ENCODE data around the gene IFNA14.

Gene IFNA14

DNA sequence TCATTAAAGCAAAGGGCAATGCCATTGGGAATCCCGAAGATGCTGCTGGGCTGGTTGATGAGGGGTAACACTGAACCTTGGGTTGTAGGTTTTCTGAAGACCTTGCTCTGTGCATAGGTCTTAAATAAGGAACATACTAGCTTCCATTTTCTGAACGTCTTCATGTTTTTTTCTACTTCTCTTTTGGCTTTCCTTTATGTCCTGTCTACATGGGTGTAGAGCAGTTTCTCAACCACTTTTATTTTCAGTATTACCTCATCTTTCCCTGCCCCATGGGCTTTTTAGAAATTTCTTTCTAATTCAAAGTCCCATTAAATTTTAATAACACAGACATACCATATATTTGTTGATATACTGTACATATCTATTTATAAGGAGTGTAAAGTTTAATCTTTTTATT lies at the start of gene IFNA14:
Gene IFNA14, minus strand, starts transcription at position 95 of the 400 bp plus-strand sequence. Its CDS starts 70 bp downstream, at position 25.
- no peak for DNase-seq (ENCODE audit: low read depth, low spot score)
- no peak within 1 kb of the TSS for H3K4me3 ChIP-seq (ENCODE audit: low read depth, low read length)
- TF ChIP-seq, protein P1, sequence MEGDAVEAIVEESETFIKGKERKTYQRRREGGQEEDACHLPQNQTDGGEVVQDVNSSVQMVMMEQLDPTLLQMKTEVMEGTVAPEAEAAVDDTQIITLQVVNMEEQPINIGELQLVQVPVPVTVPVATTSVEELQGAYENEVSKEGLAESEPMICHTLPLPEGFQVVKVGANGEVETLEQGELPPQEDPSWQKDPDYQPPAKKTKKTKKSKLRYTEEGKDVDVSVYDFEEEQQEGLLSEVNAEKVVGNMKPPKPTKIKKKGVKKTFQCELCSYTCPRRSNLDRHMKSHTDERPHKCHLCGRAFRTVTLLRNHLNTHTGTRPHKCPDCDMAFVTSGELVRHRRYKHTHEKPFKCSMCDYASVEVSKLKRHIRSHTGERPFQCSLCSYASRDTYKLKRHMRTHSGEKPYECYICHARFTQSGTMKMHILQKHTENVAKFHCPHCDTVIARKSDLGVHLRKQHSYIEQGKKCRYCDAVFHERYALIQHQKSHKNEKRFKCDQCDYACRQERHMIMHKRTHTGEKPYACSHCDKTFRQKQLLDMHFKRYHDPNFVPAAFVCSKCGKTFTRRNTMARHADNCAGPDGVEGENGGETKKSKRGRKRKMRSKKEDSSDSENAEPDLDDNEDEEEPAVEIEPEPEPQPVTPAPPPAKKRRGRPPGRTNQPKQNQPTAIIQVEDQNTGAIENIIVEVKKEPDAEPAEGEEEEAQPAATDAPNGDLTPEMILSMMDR (IDR thresholded peaks at IDR 0.05; ENCODE audit: low read depth, low read length) = no peak
- in situ Hi-C loops (cut with HindIII; ENCODE audit: low sequenced_read_pairs) = no loop called here

DNA sequence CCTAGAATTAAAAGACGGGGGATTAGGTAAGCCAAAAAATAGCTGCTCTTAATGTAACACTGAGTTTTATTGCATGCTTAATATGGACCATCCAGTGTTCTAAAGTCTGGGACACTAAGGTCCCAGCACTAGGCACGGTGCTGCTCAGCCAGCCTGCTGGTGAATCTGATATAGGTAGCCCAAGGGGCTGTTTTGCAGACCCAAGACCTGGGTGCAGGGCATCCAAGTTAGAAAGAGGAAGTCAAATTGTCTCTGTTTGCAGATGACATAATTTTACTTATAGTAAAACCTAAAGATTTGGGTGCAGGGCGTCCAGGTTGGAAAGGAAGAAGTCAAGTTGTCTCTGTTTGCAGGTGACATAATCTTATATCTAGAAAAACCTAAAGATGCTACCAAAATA lies 47.5 kb upstream of the IFNA14 start:
- H3K4me3 ChIP-seq (ENCODE audit: low read depth, low read length) = no peak overlapping the region
- TF ChIP-seq, protein P1 (IDR thresholded peaks at IDR 0.05; ENCODE audit: low read depth, low read length) = no peak
- DNase-seq (ENCODE audit: low read depth, low spot score) = no peak
- in situ Hi-C loops (cut with HindIII; ENCODE audit: low sequenced_read_pairs) = no loop called here

DNA sequence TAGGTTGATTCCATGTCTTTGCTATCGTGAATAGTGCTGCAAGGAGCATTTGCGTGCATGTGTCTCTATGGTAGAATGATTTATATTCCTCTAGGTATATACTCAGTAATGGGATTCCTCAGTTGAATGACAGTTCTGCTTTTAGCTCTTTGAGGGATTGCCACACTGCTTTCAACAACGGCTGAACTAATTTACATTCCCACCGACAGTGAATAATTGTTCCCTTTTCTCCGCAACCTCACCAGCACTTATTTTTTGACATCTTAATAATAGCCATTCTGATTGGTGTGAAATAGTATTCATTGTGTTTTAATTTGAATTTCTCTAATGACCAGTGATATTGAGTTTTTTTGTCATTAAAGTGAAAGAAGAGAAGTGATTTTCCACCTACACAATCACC lies 46.9 kb upstream of the IFNA14 start:
- TF ChIP-seq, protein P1 (IDR thresholded peaks at IDR 0.05; ENCODE audit: low read depth, low read length) = no peak
- in situ Hi-C loops (cut with HindIII; ENCODE audit: low sequenced_read_pairs) = no loop called here
- no peak for DNase-seq (ENCODE audit: low read depth, low spot score)
- H3K4me3 ChIP-seq (ENCODE audit: low read depth, low read length) = no peak overlapping the region

DNA sequence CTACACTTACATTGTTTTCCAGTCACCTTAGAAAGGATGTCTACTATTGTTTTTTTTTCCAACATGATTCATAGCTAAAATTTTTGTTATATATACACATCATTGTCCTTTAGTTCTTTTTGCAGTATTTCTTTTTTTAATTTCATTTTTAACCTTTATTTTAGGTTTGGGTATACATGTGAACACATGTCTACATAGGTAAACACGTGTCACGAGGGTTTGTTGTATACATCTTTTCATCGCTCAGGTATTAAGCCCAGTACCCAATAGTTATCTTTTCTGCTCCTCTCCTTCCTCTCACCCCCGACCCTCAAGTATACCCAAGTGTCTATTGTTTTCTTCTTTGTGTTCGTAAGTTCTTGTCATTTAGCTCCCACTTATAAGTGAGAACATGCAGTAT lies 46.3 kb upstream of the IFNA14 start:
- TF ChIP-seq, protein P1 (IDR thresholded peaks at IDR 0.05; ENCODE audit: low read depth, low read length) = no peak
- in situ Hi-C loops (cut with HindIII; ENCODE audit: low sequenced_read_pairs) = no loop called here
- DNase-seq (ENCODE audit: low read depth, low spot score) = no peak
- no peak overlapping the region for H3K4me3 ChIP-seq (ENCODE audit: low read depth, low read length)

DNA sequence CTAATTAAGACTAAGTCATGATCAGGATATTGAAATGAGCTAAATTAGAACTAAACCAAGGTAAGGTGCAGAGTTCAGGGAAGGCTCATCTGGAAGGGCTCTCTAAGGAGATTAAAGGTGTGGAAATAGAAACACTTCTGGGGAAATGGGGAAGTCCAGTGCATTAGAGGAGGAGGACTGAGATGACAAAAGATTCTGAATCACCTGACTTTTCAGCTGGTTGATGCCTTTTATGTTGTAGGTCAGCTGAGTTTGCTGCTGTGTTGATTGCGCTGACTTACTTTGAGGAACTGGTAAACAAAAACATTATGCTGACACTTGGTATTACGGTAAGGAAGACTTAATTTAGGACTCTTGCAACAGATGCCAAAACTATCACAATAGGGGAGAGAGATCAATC lies 41.5 kb upstream of the IFNA14 start:
- no peak overlapping the region for H3K4me3 ChIP-seq (ENCODE audit: low read depth, low read length)
- no peak for DNase-seq (ENCODE audit: low read depth, low spot score)
- TF ChIP-seq, protein P1 (IDR thresholded peaks at IDR 0.05; ENCODE audit: low read depth, low read length) = no peak
- in situ Hi-C loops (cut with HindIII; ENCODE audit: low sequenced_read_pairs) = no loop called here

DNA sequence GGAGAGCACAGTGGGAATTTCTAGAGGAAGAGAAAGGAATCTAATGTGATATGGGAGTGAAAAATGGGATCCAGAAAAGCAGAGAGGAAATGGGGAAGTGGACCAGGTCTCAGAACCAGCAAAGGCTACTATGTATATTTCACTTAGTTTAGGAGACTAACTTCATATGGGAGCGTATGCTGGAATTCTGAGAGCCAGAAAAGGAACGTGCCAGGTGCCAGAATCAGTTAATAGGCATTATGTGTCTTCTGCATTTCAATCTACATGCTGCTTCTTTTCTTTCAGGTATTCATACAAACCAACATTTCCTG lies 28.5 kb upstream of the IFNA14 start:
- TF ChIP-seq, protein P1 (IDR thresholded peaks at IDR 0.05; ENCODE audit: low read depth, low read length) = no peak
- no peak for DNase-seq (ENCODE audit: low read depth, low spot score)
- in situ Hi-C loops (cut with HindIII; ENCODE audit: low sequenced_read_pairs) = no loop called here

More for the DNA sequence above, 28.5 kb upstream of the IFNA14 start:
- no peak overlapping the region for H3K4me3 ChIP-seq (ENCODE audit: low read depth, low read length)
